Heart right ventricle (tissue), 16 donors: Measurements from ENCODE around the gene TTLL11. TPM values are rescaled to one million over a fixed set of nuclear protein-coding genes. Genes with fewer than 3 reads are reported as not detected.

ENCODE experiments used
- ATAC-seq, 8 donors: fragments of 200-7000 bp; cut with Tn5 transposase; one replicate each; pipeline ENCODE4 v1.9.1; 2020; ENCODE audit warnings: mild to moderate bottlenecking in 8 of 8, moderate library complexity in 8 of 8, moderate number of reproducible peaks in 1 of 8
- DNase-seq, 2 donors: peaks; one replicate each; pipeline ENCODE4 v3.0.0-alpha.2; 2020
- H3K27ac ChIP-seq, 10 donors: fragments of 200-600 bp; sonication (generic) in 2 of 10; one replicate each; pipeline versions ENCODE4 v1.5.0 to v1.8.0; 2020 to 2022; ENCODE audit warnings: mild to moderate bottlenecking in 3 of 10
- H3K27me3 ChIP-seq, 7 donors: fragments of 200-600 bp; one replicate each; pipeline ENCODE4 v1.8.0; 2021 to 2022; ENCODE audit warnings: mild to moderate bottlenecking in 2 of 7
- H3K36me3 ChIP-seq, 9 donors: fragments of 200-600 bp; sonication (generic) in 1 of 9; one replicate each; pipeline versions ENCODE4 v1.5.0 to v1.8.0; 2020 to 2022; ENCODE audit warnings: mild to moderate bottlenecking in 2 of 9
- H3K4me1 ChIP-seq, 9 donors: fragments of 200-600 bp; sonication (generic) in 1 of 9; one replicate each; pipeline versions ENCODE4 v1.5.0 to v1.8.0; 2020 to 2022; ENCODE audit warnings: mild to moderate bottlenecking in 4 of 9
- H3K4me3 ChIP-seq, 10 donors: fragments of 200-600 bp; sonication (generic) in 2 of 10; one replicate each; pipeline versions ENCODE4 v1.5.0 to v1.8.0; 2020 to 2022; ENCODE audit warnings: mild to moderate bottlenecking in 7 of 10, moderate library complexity in 2 of 10
- H3K9me3 ChIP-seq, 11 donors: fragments of 200-600 bp in 10 of 11; sonication (generic) in 2 of 11; one replicate each; pipeline versions ENCODE4 v1.5.0 to v1.8.0; 2013 to 2022; ENCODE audit warnings: mild to moderate bottlenecking in 2 of 11, control low read depth in 1 of 11, moderate library complexity in 1 of 11
- CTCF ChIP-seq, 9 donors: fragments of 200-600 bp; sonication (generic) in 2 of 9; IDR thresholded peaks; one replicate each; pipeline versions ENCODE4 v1.5.0 to v1.8.0; 2021 to 2022; ENCODE audit warnings: antibody characterized with exemption in 9 of 9, mild to moderate bottlenecking in 5 of 9, moderate library complexity in 1 of 9
- WGBS, 2 donors: extraction: QIAGEN DNeasy Blood & Tissue Kit; methylation state at CpG; one replicate each; pipeline ENCODE4 v1.1.7; 2013; ENCODE audit warnings: inconsistent platforms in 1 of 2; 5-methylcytosine and 5-hydroxymethylcytosine counted together
- intact Hi-C, 10 donors: fragments of 100-400 bp; cut with DNase I; formaldehyde crosslinking; loops; one replicate each; pipeline versions ENCODE4 v1.11.1 to v1.14.2; 2022
- polyA plus RNA-seq, 2 donors: library from polyadenylated mRNA; stranded (reverse); fragments of 200-250 nt; gene quantifications; one replicate each; pipeline ENCODE4 v1.2.3, GENCODE V29; 2013
- total RNA-seq, 10 donors: library from RNA; stranded (reverse); fragmentation: NEBNext Ultra II Directional in 3 of 10; extraction: Animal tissue kit (Norgen Biotek cat#: 25700) in 3 of 10; gene quantifications; one replicate each; pipeline versions ENCODE4 v1.2.1 to v1.2.4, GENCODE V29; 2021 to 2023
- donor health status: Arrhythmogenic right ventricular cardiomyopathy.
- donor health status: ischemic (EF 13 %, LVEDD 7.1; RV severe dilation, severe dysfunction).
- donor health status: healthy with polysubstance abuse.
- donor health status: DM: no; HTN: yes; CAD: no.
- donor health status: DM: no; HTN: no; CAD: no.
- donor health status: ischemic (EF 25% LVEDD 6.9; RV normal size, moderate dysfunction).
- donor health status: ischemic (EF 25% LVEDD 5.7; RV mildly dilated, moderate dysfunction).
- donor health status: healthy.
- donor health status: DM: yes; HTN: yes; CAD: no.
- donor health status: Ischemic cardiomyopathy.
- donor health status: ischemic (EF 35%, LVEDD 5.7; RV mildly dilated, moderate dysfunction).
- donor health status: nonischemic (EF 11% LVEDD 7.7; RV severe dilation, severe dysfunction).
- donor health status: DM: yes; HTN: yes; CAD: no.
- donor health status: PGD.
- donor health status: ischemic (EF 29% LVEDD 5.4; RV normal size, mild dysfunction).
- donor health status: nonischemic (EF 23%, LVEDD 6.1; RV moderate dilation, normal function).

The TTLL11 gene
- total and polyA plus RNA-seq, 12 donors = 2.6 to 8.7 (median 5.8) TPM

GRCh38 chr9:122008559-122008958 is 84.5 kb downstream of the TTLL11 start:
- ATAC-seq (no peak), DNase-seq (no peak)
- no peak overlapping the region for H3K4me3 ChIP-seq
- no peaks in the 10 kb centered on the region for H3K27me3 ChIP-seq
- 72 to 83% methylated on average over 10 of the region's 10 CpGs for WGBS, 2 donors
- intact Hi-C loops = no loop called here
- H3K4me1 ChIP-seq = peaks cover 0 to 19% (median 9%) of the 10 kb centered on the region in 9 donors
- TF ChIP-seq CTCF (IDR thresholded peaks at IDR 0.05) = no peak
- H3K9me3 ChIP-seq = no peaks in the 10 kb centered on the region
- no peaks in the 10 kb centered on the region for H3K36me3 ChIP-seq
- H3K27ac ChIP-seq = no peak overlapping the region

- no peaks in the 10 kb centered on the region for H3K36me3 ChIP-seq
- H3K4me1 ChIP-seq = peaks cover 0 to 21% (median 9%) of the 10 kb centered on the region in 9 donors
- no peak overlapping the region for H3K4me3 ChIP-seq
- DNase-seq = no peak
- peak in 1 of 8 donors; percentile 37 for ATAC-seq
- no peak overlapping the region for H3K27ac ChIP-seq
- intact Hi-C loops = no loop called here
- H3K27me3 ChIP-seq = no peaks in the 10 kb centered on the region
- 19 to 20% methylated on average over 1 of the region's 1 CpG for WGBS, 2 donors
- H3K9me3 ChIP-seq = no peaks in the 10 kb centered on the region
- no peak for TF ChIP-seq CTCF (IDR thresholded peaks at IDR 0.05)
Observed at GRCh38 chr9:122007837-122008236, 85.3 kb downstream of the TTLL11 start.

- no peak overlapping the region for H3K27ac ChIP-seq
- ATAC-seq (no peak), DNase-seq (no peak)
- 40 to 64% methylated on average over 1 of the region's 1 CpG for WGBS, 2 donors
- peak in 7 of 9 donors; percentile 17 to 47 (median 34) for TF ChIP-seq CTCF (IDR thresholded peaks at IDR 0.05)
- intact Hi-C loops = no loop called here
- H3K4me1 ChIP-seq = peaks cover 0 to 37% (median 15%) of the 10 kb centered on the region in 9 donors
- no peaks in the 10 kb centered on the region for H3K9me3 ChIP-seq
- H3K27me3 ChIP-seq = no peaks in the 10 kb centered on the region
- H3K4me3 ChIP-seq = no peak overlapping the region
- H3K36me3 ChIP-seq = no peaks in the 10 kb centered on the region
Observed at GRCh38 chr9:122005597-122005996, 87.5 kb downstream of the TTLL11 start.

- no peak for ATAC-seq
- H3K4me1 ChIP-seq = peaks cover 0 to 37% (median 15%) of the 10 kb centered on the region in 9 donors
- 96% methylated on average over 6 of the region's 6 CpGs for WGBS, 2 donors
- no peak for DNase-seq
- no peaks in the 10 kb centered on the region for H3K36me3 ChIP-seq
- H3K27me3 ChIP-seq = no peaks in the 10 kb centered on the region
- no peak overlapping the region for H3K27ac ChIP-seq
- no peak for TF ChIP-seq CTCF (IDR thresholded peaks at IDR 0.05)
- no peak overlapping the region for H3K4me3 ChIP-seq
- intact Hi-C loops = no loop called here
- H3K9me3 ChIP-seq = no peaks in the 10 kb centered on the region
Observed at GRCh38 chr9:122004589-122004988, 88.5 kb downstream of the TTLL11 start.
